ENCODE results near the gene OCA2.

Gene OCA2

GRCh38 chr15:27847775-27848710 is 251.1 kb downstream of the OCA2 start:
- Histone ChIP-seq H3K9ac (ENCODE audit: low read length) (no peak overlapping the region), H3K4me2 (ENCODE audit: low read depth, low read length, poor library complexity, severe bottlenecking) (no peak overlapping the region), H2AFZ (ENCODE audit: low read depth, low read length, severe bottlenecking) (no peak overlapping the region), H3K27ac (ENCODE audit: low read depth, low read length) (no peak overlapping the region), H3K9me2 (replicated peaks; ENCODE audit: insufficient read depth, low read length) (no peaks in the 10 kb centered on the region), H3K79me2 (ENCODE audit: insufficient read depth, low read length) (no peaks in the 10 kb centered on the region), H3K9me3 (ENCODE audit: insufficient read depth, low read length) (no peaks in the 10 kb centered on the region; the same call in 1 of the 2 replicates), H3K36me3 (ENCODE audit: low read length) (no peaks in the 10 kb centered on the region), H3K4me3 (ENCODE audit: insufficient read depth, low read length, poor library complexity, severe bottlenecking) (no peak overlapping the region), H4K20me1 (ENCODE audit: low read depth, low read length) (no peaks in the 10 kb centered on the region), H3F3A (ENCODE audit: insufficient read depth) (no peaks in the 10 kb centered on the region), H3K27me3 (ENCODE audit: low read length) (no peaks in the 10 kb centered on the region)
- no peak for TF ChIP-seq CTCF (IDR thresholded peaks at IDR 0.05; ENCODE audit: insufficient read depth, low read length, poor library complexity, severe bottlenecking)
- TF ChIP-seq EZH2phosphoT487 (conservative IDR thresholded peaks at IDR 0.05; ENCODE audit: low read length) = no peak

- no peaks in the 10 kb centered on the region for H3K36me3 ChIP-seq (ENCODE audit: low read length)
- no peaks in the 10 kb centered on the region; the same call in 1 of the 2 replicates for H3K9me3 ChIP-seq (ENCODE audit: insufficient read depth, low read length)
- no peaks in the 10 kb centered on the region for H3K9me2 ChIP-seq (replicated peaks; ENCODE audit: insufficient read depth, low read length)
- TF ChIP-seq CTCF (IDR thresholded peaks at IDR 0.05; ENCODE audit: insufficient read depth, low read length, poor library complexity, severe bottlenecking) (no peak), EZH2phosphoT487 (conservative IDR thresholded peaks at IDR 0.05; ENCODE audit: low read length) (no peak)
- H3F3A ChIP-seq (ENCODE audit: insufficient read depth) = no peaks in the 10 kb centered on the region
- no peak overlapping the region for H3K4me2 ChIP-seq (ENCODE audit: low read depth, low read length, poor library complexity, severe bottlenecking)
- H3K4me3 ChIP-seq (ENCODE audit: insufficient read depth, low read length, poor library complexity, severe bottlenecking) = no peak overlapping the region
- H3K9ac ChIP-seq (ENCODE audit: low read length) = no peak overlapping the region
- H2AFZ ChIP-seq (ENCODE audit: low read depth, low read length, severe bottlenecking) = no peak overlapping the region
- H3K27ac ChIP-seq (ENCODE audit: low read depth, low read length) = no peak overlapping the region
- H3K79me2 ChIP-seq (ENCODE audit: insufficient read depth, low read length) = no peaks in the 10 kb centered on the region
- no peaks in the 10 kb centered on the region for H4K20me1 ChIP-seq (ENCODE audit: low read depth, low read length)
- H3K27me3 ChIP-seq (ENCODE audit: low read length) = no peaks in the 10 kb centered on the region
These were observed 252.3 kb downstream of the OCA2 start for GRCh38 chr15:27846722-27847395.

DNA sequence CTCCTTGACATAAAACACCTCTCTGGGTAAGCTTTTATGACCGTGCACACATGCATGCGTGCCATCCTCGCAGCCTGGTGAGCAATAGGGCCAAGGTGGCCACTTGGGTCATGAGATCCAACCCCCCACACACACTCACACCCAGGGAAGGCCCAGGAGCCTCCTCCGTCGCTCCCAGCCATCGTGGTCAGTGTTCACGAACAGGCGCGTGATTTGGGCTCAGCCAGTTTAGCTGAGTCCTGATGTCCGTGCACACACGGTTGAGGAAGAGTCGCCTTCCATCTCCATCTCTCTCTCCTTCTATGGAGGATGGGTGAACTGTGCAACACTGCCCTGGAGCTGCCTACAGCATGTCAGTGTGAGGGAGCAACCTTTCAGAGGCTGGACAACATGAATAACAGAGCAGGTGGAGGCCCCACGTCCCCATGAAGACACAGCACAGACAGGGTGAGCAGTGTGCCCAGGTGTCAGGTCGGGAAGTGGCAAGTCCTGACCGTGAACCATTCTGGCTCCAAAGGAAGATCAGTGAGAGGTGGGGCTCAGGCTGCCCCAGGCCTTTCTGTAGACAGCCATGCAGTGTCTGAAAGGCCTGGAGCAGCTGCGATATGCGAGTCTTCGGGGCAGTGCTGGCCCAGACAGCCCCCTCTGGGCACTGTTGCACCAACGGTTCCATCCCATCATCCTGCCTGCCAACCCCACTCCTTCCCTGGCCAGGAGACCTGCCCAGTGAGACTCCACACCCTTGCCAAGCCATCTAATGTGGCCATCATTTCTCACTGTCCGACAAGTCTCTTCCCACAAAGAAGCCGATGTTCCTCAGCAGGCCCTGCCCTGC is 253.4 kb downstream of the OCA2 start:
- H3K4me2 ChIP-seq (ENCODE audit: low read depth, low read length, poor library complexity, severe bottlenecking) = no peak overlapping the region
- H3K4me3 ChIP-seq (ENCODE audit: insufficient read depth, low read length, poor library complexity, severe bottlenecking) = no peak overlapping the region
- no peak overlapping the region for H3K27ac ChIP-seq (ENCODE audit: low read depth, low read length)
- no peak overlapping the region for H2AFZ ChIP-seq (ENCODE audit: low read depth, low read length, severe bottlenecking)
- no peaks in the 10 kb centered on the region for H3K27me3 ChIP-seq (ENCODE audit: low read length)
- no peaks in the 10 kb centered on the region for H3K9me2 ChIP-seq (replicated peaks; ENCODE audit: insufficient read depth, low read length)
- no peaks in the 10 kb centered on the region for H3K79me2 ChIP-seq (ENCODE audit: insufficient read depth, low read length)
- H3K9ac ChIP-seq (ENCODE audit: low read length) = no peak overlapping the region
- no peaks in the 10 kb centered on the region for H4K20me1 ChIP-seq (ENCODE audit: low read depth, low read length)
- H3K36me3 ChIP-seq (ENCODE audit: low read length) = no peaks in the 10 kb centered on the region
- TF ChIP-seq EZH2phosphoT487 (conservative IDR thresholded peaks at IDR 0.05; ENCODE audit: low read length) = no peak
- no peak for TF ChIP-seq CTCF (IDR thresholded peaks at IDR 0.05; ENCODE audit: insufficient read depth, low read length, poor library complexity, severe bottlenecking)
- no peaks in the 10 kb centered on the region for H3F3A ChIP-seq (ENCODE audit: insufficient read depth)
- H3K9me3 ChIP-seq (ENCODE audit: insufficient read depth, low read length) = no peaks in the 10 kb centered on the region; the same call in 1 of the 2 replicates
